MM.1S (cell line): Measurements from ENCODE around the gene INSR.

Experiments used
- DNase-seq: peaks from one replicate; pipeline ENCODE4 v3.0.0-alpha.2; 2015
- H2AFZ ChIP-seq: fragments of 300-600 bp; sonication (generic); 2 replicates; pipeline ENCODE4 v1.6.0; 2016; ENCODE audit warnings: antibody characterized with exemption, low read length
- H3F3A ChIP-seq: fragments of 300-600 bp; sonication (generic); 2 replicates; pipeline ENCODE4 v1.6.1; 2016; ENCODE audit warnings: mild to moderate bottlenecking, antibody characterized with exemption, low read length, moderate library complexity, mixed read lengths; ENCODE audit not compliant: insufficient read depth
- H3K27ac ChIP-seq: fragments of 300-600 bp; sonication (generic); 2 replicates; pipeline ENCODE4 v1.5.1; 2016; ENCODE audit warnings: mild to moderate bottlenecking, low read length
- H3K27me3 ChIP-seq: fragments of 300-600 bp; sonication (generic); replicated peaks from 2 replicates; pipeline ENCODE4 v1.6.0; 2016; ENCODE audit warnings: low read length; ENCODE audit not compliant: insufficient read depth
- H3K36me3 ChIP-seq: fragments of 300-600 bp; sonication (generic); replicated peaks from 2 replicates; pipeline ENCODE4 v1.6.1; 2016; ENCODE audit warnings: mild to moderate bottlenecking, low read length, mixed read lengths; ENCODE audit not compliant: insufficient read depth
- H3K4me1 ChIP-seq: fragments of 300-600 bp; sonication (generic); 2 replicates; pipeline ENCODE4 v1.6.1; 2016; ENCODE audit warnings: low read length, mixed read lengths
- H3K4me2 ChIP-seq: fragments of 300-600 bp; sonication (generic); 2 replicates; pipeline ENCODE4 v1.6.0; 2016; ENCODE audit warnings: low read depth, low read length
- H3K4me3 ChIP-seq: fragments of 300-600 bp; sonication (generic); 2 replicates; pipeline ENCODE4 v1.5.1; 2016; ENCODE audit warnings: low read length, mixed read lengths
- H3K79me2 ChIP-seq: fragments of 300-600 bp; sonication (generic); 2 replicates; pipeline ENCODE4 v1.6.1; 2016; ENCODE audit warnings: mixed run types, low read length, mixed read lengths
- H3K9ac ChIP-seq: fragments of 300-600 bp; sonication (generic); 2 replicates; pipeline ENCODE4 v1.6.1; 2016; ENCODE audit warnings: low read length, mixed read lengths
- H3K9me2 ChIP-seq: fragments of 300-600 bp; sonication (generic); replicated peaks from 2 replicates; pipeline ENCODE4 v1.6.1; 2016; ENCODE audit warnings: mild to moderate bottlenecking, low read length, mixed read lengths; ENCODE audit not compliant: insufficient read depth
- H3K9me3 ChIP-seq: fragments of 300-600 bp; sonication (generic); replicated peaks from 2 replicates; pipeline ENCODE4 v1.6.1; 2016; ENCODE audit warnings: mild to moderate bottlenecking, low read length, mixed read lengths; ENCODE audit not compliant: insufficient read depth
- H4K20me1 ChIP-seq: fragments of 300-600 bp; sonication (generic); 2 replicates; pipeline ENCODE4 v1.6.1; 2016; ENCODE audit warnings: mild to moderate bottlenecking, low read length, moderate library complexity, mixed read lengths; ENCODE audit not compliant: insufficient read depth
- EZH2 ChIP-seq: fragments of 300-600 bp; sonication (generic); optimal IDR thresholded peaks from 2 replicates; pipeline ENCODE3; 2017; ENCODE audit warnings: low read depth, mild to moderate bottlenecking, antibody characterized with exemption, low read length, mixed read lengths
- EZH2phosphoT487 ChIP-seq: fragments of 300-600 bp; sonication (generic); IDR thresholded peaks from 2 replicates; pipeline ENCODE4 v1.6.1; 2018; ENCODE audit warnings: antibody characterized with exemption, low read length
- TF ChIP-seq, protein P1 (sequence below): fragments of 300-600 bp; sonication (generic); IDR thresholded peaks from 2 replicates; pipeline ENCODE4 v1.5.1; 2016; ENCODE audit warnings: antibody characterized with exemption, low read length, mixed read lengths

Gene INSR

DNA sequence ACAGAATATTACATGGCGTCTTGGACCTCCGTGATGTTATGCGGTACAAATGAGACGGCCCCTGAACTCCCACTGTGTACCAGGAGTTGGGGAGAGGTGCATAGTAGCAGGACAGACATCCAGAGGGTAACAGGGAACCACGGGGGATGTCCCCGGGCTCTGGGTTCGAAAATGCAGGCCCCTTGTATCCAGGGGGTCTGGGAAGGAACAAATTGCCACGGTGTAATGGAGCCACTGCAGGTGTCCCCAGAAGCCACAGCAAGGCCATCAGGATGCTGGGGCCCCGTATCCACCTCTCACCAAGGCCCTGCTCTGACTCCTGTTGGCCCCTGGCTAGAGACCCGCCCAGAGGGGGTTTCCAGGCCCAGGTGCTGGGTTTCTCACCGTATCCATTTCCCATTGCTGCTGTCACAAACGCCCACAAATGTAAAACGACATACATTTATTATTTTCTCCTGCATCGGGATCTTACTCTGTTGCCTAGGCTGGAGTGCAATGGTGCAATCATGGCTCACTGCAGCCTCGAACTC lies 77.8 kb downstream of the INSR start:
- no peak overlapping the region for H3K9ac ChIP-seq
- no peak overlapping the region for H3K4me3 ChIP-seq
- no peak overlapping the region for H3K27ac ChIP-seq
- no peak overlapping the region for H3K4me2 ChIP-seq
- TF ChIP-seq, protein P1, sequence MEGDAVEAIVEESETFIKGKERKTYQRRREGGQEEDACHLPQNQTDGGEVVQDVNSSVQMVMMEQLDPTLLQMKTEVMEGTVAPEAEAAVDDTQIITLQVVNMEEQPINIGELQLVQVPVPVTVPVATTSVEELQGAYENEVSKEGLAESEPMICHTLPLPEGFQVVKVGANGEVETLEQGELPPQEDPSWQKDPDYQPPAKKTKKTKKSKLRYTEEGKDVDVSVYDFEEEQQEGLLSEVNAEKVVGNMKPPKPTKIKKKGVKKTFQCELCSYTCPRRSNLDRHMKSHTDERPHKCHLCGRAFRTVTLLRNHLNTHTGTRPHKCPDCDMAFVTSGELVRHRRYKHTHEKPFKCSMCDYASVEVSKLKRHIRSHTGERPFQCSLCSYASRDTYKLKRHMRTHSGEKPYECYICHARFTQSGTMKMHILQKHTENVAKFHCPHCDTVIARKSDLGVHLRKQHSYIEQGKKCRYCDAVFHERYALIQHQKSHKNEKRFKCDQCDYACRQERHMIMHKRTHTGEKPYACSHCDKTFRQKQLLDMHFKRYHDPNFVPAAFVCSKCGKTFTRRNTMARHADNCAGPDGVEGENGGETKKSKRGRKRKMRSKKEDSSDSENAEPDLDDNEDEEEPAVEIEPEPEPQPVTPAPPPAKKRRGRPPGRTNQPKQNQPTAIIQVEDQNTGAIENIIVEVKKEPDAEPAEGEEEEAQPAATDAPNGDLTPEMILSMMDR: no peak
- TF ChIP-seq EZH2: no peak
- TF ChIP-seq EZH2phosphoT487: no peak
- DNase-seq: no peak
- H4K20me1 ChIP-seq: no peaks in the 10 kb centered on the region
- peaks cover 38% of the 10 kb centered on the region for H3K79me2 ChIP-seq
- H3K27me3 ChIP-seq: no peaks in the 10 kb centered on the region
- no peak overlapping the region for H2AFZ ChIP-seq
- no peaks in the 10 kb centered on the region for H3K9me3 ChIP-seq
- H3K4me1 ChIP-seq: no peaks in the 10 kb centered on the region
- no peaks in the 10 kb centered on the region for H3F3A ChIP-seq
- H3K36me3 ChIP-seq: no peaks in the 10 kb centered on the region
- no peaks in the 10 kb centered on the region for H3K9me2 ChIP-seq

- Histone ChIP-seq H3K9me3 (no peaks in the 10 kb centered on the region), H4K20me1 (no peaks in the 10 kb centered on the region), H2AFZ (no peak overlapping the region), H3K9ac (no peak overlapping the region), H3K27ac (no peak overlapping the region), H3F3A (no peaks in the 10 kb centered on the region), H3K79me2 (peaks cover 46% of the 10 kb centered on the region), H3K36me3 (no peaks in the 10 kb centered on the region), H3K4me3 (no peak overlapping the region), H3K4me2 (no peak overlapping the region), H3K4me1 (no peaks in the 10 kb centered on the region), H3K27me3 (no peaks in the 10 kb centered on the region), H3K9me2 (no peaks in the 10 kb centered on the region)
- TF ChIP-seq, protein P1: no peak
- TF ChIP-seq EZH2phosphoT487: no peak
- no peak for TF ChIP-seq EZH2
- no peak for DNase-seq
These were observed 79.0 kb downstream of the INSR start for GRCh38 chr19:7215176-7215575.

- TF ChIP-seq EZH2phosphoT487 (no peak), EZH2 (no peak)
- TF ChIP-seq, protein P1: no peak
- Histone ChIP-seq H3K27ac (no peak overlapping the region), H3F3A (no peaks in the 10 kb centered on the region), H3K9me3 (no peaks in the 10 kb centered on the region), H3K27me3 (no peaks in the 10 kb centered on the region), H4K20me1 (no peaks in the 10 kb centered on the region), H3K4me1 (no peaks in the 10 kb centered on the region), H3K79me2 (peaks cover 51% of the 10 kb centered on the region), H3K9ac (no peak overlapping the region), H3K36me3 (no peaks in the 10 kb centered on the region), H2AFZ (no peak overlapping the region), H3K9me2 (no peaks in the 10 kb centered on the region), H3K4me2 (no peak overlapping the region), H3K4me3 (no peak overlapping the region)
- no peak for DNase-seq
These were observed 79.7 kb downstream of the INSR start for GRCh38 chr19:7214324-7215089.
